Calu3 (cell line): ENCODE measurements around the gene CTNNA2. TPM values are rescaled to one million over a fixed set of nuclear protein-coding genes. Genes with fewer than 3 reads are reported as not detected.

Experiments
- BruUV-seq: library from RNA; stranded (reverse); fragments of 400-500 nt; replicated peaks from 2 replicates; lab custom pipeline; 2021; lab: Mats Ljungman, UMichigan
- CTCF ChIA-PET: fragments of 300-600 bp; sonication (Branson Sonifier 250); formaldehyde crosslinking; loops from one replicate; lab custom pipeline; 2022; ENCODE audit warnings: antibody characterized with exemption; lab: Charles Lee
- DNase-seq: peaks from one replicate; pipeline ENCODE4 v3.0.0; 2022
- H3K27ac Mint-ChIP-seq: one replicate; pipeline ENCODE4 v1.8.0; 2022; ENCODE audit warnings: mixed read lengths; ENCODE audit not compliant: unreplicated experiment
- H3K27me3 Mint-ChIP-seq: one replicate; pipeline ENCODE4 v1.8.0; 2022; ENCODE audit warnings: mixed read lengths; ENCODE audit not compliant: unreplicated experiment
- H3K36me3 Mint-ChIP-seq: one replicate; pipeline ENCODE4 v1.8.0; 2022; ENCODE audit warnings: mild to moderate bottlenecking, moderate library complexity, mixed read lengths; ENCODE audit not compliant: insufficient read depth, unreplicated experiment
- H3K4me1 Mint-ChIP-seq: one replicate; pipeline ENCODE4 v1.8.0; 2022; ENCODE audit warnings: mild to moderate bottlenecking, low read depth, mixed read lengths; ENCODE audit not compliant: unreplicated experiment
- H3K4me3 Mint-ChIP-seq: one replicate; pipeline ENCODE4 v1.8.0; 2022; ENCODE audit warnings: mild to moderate bottlenecking, low read depth, moderate library complexity, mixed read lengths; ENCODE audit not compliant: unreplicated experiment
- H3K9me3 Mint-ChIP-seq: one replicate; pipeline ENCODE4 v1.8.0; 2022; ENCODE audit warnings: low read depth, mixed read lengths; ENCODE audit not compliant: unreplicated experiment
- CTCF ChIP-seq: fragments of 200-600 bp; IDR thresholded peaks from one replicate; pipeline ENCODE4 v1.8.0; 2022; ENCODE audit warnings: antibody characterized with exemption; ENCODE audit not compliant: unreplicated experiment
- intact Hi-C: fragments of 100-400 bp; cut with micrococcal nuclease; formaldehyde crosslinking; loops from one replicate; pipeline ENCODE4 v1.10.0; 2022; ENCODE audit not compliant: unreplicated experiment
- total RNA-seq: library from RNA; stranded (reverse); gene quantifications from 2 replicates; pipeline ENCODE4 v1.2.3, GENCODE V29; 2022

The CTNNA2 gene
- total RNA-seq, 1 experiment from 2014 or later = not detected

- CTCF ChIA-PET = no interaction called here
- BruUV-seq = no TSS peak
- no peak for DNase-seq
- Mint-ChIP-seq H3K27me3 (no peaks in the 10 kb centered on the region), H3K4me3 (no peak overlapping the region), H3K9me3 (peaks cover 4% of the 10 kb centered on the region), H3K27ac (no peak overlapping the region), H3K4me1 (no peaks in the 10 kb centered on the region), H3K36me3 (no peaks in the 10 kb centered on the region)
- TF ChIP-seq CTCF = no peak
- intact Hi-C loops = no loop called here
These were observed 811.7 kb downstream of the CTNNA2 start for GRCh38 chr2:80324525-80324924.

DNA sequence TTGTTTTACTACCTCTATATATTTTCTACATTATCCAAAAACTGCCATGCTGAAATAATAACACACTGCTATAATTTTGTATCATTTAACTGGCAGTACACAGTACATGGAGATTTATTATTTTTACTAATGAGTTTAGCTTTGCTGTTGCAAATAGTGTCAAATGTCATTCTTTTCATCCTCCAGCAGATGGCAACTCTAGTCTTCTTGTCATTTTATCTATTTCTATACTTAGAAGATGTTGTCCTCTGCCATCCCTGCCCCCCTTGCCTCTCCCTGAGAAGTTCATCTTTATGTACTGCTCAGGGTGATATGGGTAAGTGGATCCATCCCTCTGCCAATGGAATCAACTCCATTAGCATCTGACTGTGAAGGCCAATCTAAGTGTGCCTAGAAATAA lies 813.4 kb downstream of the CTNNA2 start:
- H3K9me3 Mint-ChIP-seq = peaks cover 6% of the 10 kb centered on the region
- H3K27ac Mint-ChIP-seq = no peak overlapping the region
- CTCF ChIA-PET = no interaction called here
- no peak overlapping the region for H3K4me3 Mint-ChIP-seq
- DNase-seq = no peak
- H3K36me3 Mint-ChIP-seq = no peaks in the 10 kb centered on the region
- TF ChIP-seq CTCF = no peak
- no TSS peak for BruUV-seq
- intact Hi-C loops = no loop called here
- no peaks in the 10 kb centered on the region for H3K4me1 Mint-ChIP-seq
- H3K27me3 Mint-ChIP-seq = no peaks in the 10 kb centered on the region

DNA sequence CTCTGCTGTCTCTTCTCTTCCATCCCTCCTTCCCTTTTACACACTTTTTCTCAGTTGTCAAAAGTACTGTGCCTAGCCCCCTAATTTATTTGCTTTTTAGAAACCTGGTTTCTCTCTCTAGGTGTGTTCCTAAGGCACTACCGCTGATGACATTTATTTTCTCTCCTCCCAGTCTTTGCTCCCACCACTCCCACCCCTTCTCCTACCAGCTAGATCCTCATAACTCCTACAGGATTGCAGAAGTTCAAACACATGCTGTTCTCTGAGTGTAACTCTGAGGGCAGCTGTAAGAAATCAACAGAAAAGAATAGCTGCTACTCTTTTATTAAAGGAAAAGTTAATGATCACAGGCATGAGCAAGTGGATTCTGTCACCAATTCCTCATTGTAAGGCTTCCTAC lies 814.0 kb downstream of the CTNNA2 start:
- H3K27ac Mint-ChIP-seq = no peak overlapping the region
- no TSS peak for BruUV-seq
- no peaks in the 10 kb centered on the region for H3K27me3 Mint-ChIP-seq
- peaks cover 8% of the 10 kb centered on the region for H3K9me3 Mint-ChIP-seq
- no peak for TF ChIP-seq CTCF
- DNase-seq = no peak
- CTCF ChIA-PET = no interaction called here
- intact Hi-C loops = no loop called here
- no peaks in the 10 kb centered on the region for H3K36me3 Mint-ChIP-seq
- H3K4me1 Mint-ChIP-seq = no peaks in the 10 kb centered on the region
- no peak overlapping the region for H3K4me3 Mint-ChIP-seq

GRCh38 chr2:80328159-80328571 lies 815.3 kb downstream of the CTNNA2 start:
- CTCF ChIA-PET = no interaction called here
- Mint-ChIP-seq H3K27ac (no peak overlapping the region), H3K4me3 (no peak overlapping the region), H3K36me3 (no peaks in the 10 kb centered on the region), H3K4me1 (no peaks in the 10 kb centered on the region), H3K9me3 (peaks cover 12% of the 10 kb centered on the region), H3K27me3 (no peaks in the 10 kb centered on the region)
- no peak for TF ChIP-seq CTCF
- BruUV-seq = no TSS peak
- intact Hi-C loops = no loop called here
- DNase-seq = no peak
